Occipital lobe (tissue), 2 donors: ENCODE results near the gene SAPCD2. TPM values are rescaled to one million over a fixed set of nuclear protein-coding genes. Genes with fewer than 3 reads are reported as not detected.
A peak's percentile ranks its signal among the peaks of the same experiment; 100 is the strongest.
"Not testable (repeated sequence)": the region's sequence is repeated elsewhere in the genome, so short reads cannot be mapped to it uniquely, and the experiment has no call there.

Experiments
- DNase-seq: peaks from one replicate; lab custom pipeline; 2025; lab: John Stamatoyannopoulos, UW
- total RNA-seq: library from RNA; depleted of rRNA; stranded (reverse); fragments of >200 nt; gene quantifications from one replicate; pipeline ENCODE4 v1.2.3, GENCODE V29; 2014

SAPCD2 gene, protein sequence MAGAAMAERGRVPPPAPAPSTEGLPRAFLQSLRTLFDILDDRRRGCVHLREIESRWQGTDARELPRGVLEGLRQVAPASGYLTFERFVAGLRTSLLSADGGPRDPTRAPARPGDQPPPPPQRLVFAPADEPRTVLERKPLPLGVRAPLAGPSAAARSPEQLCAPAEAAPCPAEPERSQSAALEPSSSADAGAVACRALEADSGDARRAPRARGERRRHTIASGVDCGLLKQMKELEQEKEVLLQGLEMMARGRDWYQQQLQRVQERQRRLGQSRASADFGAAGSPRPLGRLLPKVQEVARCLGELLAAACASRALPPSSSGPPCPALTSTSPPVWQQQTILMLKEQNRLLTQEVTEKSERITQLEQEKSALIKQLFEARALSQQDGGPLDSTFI
- total RNA-seq, result 1.6 TPM

DNA sequence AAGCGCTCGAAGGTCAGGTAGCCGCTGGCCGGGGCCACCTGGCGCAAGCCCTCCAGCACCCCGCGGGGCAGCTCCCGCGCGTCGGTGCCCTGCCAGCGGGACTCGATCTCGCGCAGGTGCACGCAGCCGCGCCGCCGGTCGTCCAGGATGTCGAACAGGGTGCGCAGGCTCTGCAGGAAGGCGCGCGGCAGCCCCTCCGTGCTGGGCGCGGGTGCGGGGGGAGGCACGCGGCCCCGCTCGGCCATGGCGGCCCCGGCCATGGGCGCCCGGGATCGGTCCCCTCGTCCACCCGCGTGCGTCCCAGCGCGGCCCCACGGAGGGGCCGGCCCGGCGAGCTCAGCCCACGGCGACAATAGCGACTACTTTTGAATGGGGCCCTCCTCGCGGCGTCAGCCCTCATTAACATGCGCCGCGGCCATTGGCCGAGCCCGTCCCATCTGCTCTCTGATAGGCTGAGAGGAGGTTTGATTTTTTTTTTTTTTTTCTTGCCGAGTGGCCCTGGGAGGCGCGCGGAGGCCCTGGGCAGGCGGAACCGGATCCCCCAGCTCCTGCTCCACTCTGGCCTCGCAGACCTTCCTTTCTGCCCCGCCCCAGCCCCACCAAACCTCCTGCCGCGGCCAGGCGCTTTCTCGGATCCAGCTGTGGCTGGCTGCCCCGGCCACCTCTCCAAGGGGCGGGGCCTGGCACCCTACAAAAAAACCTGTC, at the start of gene SAPCD2:
Gene SAPCD2, minus strand, starts transcription at position 357 of the 705 bp plus-strand sequence. Its CDS starts 97 bp downstream, at position 260.
- peak; percentile 68 for DNase-seq

DNA sequence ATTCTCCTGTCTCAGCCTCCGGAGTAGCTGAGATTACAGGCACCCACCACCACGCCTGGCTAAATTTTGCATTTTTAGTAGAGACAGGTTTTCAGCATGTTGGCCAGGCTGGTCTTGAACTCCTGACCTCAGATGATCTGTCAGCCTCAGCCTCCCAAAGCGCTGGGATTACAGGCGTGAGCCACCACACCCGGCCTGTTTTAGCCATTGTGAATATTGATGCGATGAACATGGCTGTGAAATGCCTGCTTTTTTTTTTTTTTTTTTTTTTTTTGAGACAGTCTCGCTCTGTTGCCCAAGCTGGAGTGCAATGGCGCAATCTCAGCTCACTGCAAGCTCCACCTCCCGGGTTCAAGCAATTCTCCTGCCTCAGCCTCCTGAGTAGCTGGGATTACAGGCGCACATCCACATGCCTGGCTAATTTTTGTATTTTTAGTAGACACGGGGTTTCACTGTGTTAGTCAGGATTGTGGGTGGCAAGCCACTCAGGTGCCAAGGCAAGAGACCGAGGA, 47.8 kb upstream of the SAPCD2 start:
- DNase-seq, result not testable (repeated sequence)

DNA sequence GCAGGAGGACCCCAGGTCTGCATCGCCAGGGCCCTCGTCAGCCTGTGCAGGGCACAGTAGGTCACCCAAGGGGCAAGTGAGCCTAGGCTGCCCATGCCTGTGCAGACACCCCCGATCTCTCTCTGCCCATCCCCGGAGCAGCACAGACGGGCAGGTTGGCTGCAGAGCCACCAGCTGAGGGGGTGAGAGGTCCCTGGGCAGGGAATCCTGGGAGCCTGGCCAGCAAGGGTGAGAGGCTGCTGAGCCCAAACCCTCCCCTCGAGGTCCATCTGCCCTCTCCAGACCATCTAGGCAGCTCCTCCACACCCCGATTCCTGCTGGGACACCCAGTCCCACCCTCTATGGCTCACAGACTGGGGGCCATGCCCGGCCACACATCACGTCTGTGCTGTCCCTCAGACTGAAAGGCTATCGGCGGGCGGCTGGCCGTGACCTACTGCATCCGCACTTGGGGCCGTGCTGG, 46.9 kb upstream of the SAPCD2 start:
- no peak for DNase-seq

DNA sequence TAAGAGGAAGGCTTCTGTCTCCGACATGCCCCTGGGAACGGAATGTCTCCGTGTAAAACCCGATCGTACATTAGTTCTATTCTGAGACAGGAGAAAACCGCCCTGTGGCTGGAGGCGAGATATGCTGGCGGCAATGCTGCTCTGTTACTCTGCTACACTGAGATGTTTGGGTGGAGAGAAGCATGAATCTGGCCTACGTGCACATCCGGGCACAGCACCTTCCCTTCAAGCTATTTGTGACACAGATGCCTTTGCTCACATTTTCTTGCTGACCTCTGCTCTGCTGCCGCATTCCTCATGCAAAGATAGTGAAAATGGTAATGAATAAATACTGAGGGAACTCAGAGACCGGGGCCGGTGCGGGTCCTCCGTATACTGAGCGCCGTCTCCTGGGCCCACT, 46.4 kb upstream of the SAPCD2 start:
- peak; percentile 38 for DNase-seq

DNA sequence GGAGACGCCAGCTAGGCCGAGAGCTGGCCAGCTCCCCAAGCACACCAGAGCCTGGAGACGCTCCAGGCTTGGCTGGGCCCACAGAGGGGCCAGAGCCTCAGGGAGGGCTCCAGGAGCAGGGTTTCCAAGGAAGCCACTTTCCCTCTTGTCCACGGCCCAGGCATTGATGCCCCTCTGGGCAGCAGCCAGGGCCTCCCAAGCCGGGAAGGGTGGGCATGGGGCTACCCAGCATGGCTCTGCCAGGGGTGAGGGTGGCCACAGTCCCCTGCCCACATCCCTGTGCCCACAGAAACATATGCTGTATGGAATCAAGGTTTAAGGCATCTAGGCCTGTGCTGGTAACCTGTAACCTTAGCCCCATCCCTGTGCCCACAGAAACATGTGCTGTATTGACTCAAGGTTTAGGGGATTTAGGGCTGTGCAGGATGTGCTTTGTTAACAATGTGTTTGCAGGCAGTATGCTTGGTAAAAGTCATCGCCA, 45.7 kb upstream of the SAPCD2 start:
- DNase-seq, result no peak

DNA sequence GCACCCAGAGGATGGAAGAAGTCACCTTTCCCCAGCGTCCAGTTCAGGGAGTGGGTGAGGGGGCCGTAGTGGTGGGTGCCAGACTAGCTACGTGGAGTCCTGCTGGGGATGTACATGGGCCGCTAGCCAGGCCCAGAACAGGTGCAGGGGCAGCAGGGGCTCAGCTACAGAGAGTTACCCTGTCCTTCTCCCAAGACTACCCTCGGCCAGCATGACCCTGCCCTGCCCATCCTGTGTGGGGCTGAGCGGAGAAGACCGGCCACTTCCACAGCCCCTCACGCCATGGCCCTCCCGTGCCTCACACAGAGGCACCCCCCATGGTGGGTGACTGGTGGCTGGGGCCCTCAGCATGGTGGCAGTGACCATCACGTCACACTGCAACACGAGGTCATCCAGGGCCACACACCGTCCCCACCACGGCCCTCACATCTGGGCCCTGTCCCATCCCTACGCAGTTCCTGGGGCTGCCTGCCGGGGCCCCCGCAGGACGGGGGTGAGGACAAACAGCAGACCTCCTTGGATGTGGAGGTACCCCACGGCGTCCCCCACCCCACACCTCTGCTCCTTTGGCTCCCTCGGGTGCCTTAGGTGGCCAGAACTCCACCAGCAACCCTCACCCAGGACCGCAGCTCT, 45.2 kb upstream of the SAPCD2 start:
- no peak for DNase-seq

DNA sequence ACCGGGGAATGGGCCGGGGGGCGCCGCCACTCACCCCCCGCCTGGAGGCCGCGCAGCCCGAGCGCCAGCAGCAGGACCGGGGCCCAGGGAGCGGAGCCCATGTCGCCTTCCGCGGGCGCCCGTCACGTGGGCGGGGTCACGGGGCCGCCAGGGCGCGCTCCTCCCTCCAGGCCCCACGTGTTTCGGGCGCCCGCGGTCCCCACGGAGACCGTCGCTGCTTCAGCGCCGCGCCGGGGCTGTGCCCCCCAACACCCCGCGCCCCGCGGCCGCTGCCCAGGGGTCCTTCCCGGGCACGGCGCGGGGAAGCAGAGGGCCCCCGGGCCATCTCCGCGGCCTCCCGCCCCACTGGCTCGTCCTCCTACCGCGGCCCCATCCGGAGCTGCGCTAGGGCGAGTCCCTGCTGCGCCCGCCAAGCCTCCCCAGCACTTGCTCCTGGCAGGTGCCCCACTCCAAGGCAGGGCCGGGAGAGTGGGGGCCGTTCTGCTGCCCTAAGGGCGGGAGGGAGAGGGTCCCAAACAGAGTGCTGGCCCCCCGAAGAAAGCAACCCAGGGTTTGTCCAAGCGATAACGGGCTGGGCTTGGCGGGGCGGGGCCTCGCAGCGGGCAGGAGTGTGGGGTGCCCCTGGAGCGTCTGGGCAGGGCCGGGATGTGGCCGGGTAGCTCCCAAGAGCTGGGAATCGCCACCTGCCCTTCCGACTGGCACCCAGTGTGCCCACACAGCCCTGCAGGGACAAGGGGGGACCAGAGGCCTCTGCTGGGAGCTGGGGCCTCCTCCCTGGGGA, 44.4 kb upstream of the SAPCD2 start, which contains the start of gene DPP7:
Gene DPP7, minus strand, starts transcription at position 121 of the 781 bp plus-strand sequence. Its CDS starts 20 bp downstream, at position 101.
- peak; percentile 61 for DNase-seq

DNA sequence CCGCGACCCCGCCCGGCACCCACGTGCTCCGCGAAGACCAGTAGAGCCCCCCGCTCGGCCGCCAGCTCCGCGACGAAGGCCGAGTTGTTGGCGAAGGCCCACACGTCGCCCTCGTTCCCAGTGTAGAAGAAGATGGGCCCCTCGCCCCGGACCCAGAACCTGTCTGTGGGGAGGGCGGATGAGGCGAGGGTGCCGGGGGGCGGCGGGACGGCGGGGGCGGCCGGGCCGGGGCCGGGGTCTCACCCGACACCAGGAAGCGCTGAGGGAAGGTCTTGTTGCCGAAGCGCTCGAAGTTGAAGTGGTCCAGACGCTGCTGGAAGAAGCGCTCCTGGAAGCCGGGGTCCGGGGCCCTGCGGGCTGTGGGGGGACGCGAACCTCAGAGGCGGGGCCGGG, 43.9 kb upstream of the SAPCD2 start:
- no peak for DNase-seq

DNA sequence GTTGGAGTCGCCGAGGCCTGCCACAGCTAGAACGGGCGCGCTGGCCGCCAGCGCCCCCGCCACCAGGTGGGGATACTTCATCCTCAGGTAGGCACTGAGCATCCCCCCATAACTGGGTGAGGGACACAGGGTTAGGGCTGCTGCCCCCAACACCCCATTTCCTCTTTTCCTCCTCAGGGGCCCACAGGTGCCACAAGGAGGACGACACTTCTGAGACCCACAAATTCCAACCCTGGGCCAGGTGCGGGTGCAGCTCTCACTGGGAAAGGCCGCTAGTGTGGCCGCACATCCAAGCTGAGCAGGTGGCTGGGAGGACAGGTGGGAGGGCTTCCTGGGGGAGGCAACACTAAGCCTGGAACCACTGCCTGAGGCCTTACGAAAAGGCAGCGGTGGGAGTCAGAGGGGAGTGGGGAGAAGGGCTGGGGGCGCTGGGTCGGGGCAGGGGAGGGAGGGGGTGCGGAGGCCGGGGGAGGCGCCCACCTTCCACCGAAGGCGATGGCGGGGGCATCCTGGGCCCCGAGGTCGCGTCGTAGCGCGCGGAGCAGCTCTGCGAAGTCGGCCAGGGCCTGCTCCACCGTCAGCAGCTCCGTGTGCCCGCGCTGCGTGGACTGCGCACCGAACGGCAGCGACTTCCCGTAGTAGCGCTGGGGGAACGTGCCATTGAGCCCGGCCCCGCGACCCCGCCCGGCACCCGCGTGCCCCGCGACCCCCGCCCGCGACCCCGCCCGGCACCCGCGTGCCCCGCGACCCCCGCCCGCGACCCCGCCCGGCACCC, 43.2 kb upstream of the SAPCD2 start:
- DNase-seq, result no peak

DNA sequence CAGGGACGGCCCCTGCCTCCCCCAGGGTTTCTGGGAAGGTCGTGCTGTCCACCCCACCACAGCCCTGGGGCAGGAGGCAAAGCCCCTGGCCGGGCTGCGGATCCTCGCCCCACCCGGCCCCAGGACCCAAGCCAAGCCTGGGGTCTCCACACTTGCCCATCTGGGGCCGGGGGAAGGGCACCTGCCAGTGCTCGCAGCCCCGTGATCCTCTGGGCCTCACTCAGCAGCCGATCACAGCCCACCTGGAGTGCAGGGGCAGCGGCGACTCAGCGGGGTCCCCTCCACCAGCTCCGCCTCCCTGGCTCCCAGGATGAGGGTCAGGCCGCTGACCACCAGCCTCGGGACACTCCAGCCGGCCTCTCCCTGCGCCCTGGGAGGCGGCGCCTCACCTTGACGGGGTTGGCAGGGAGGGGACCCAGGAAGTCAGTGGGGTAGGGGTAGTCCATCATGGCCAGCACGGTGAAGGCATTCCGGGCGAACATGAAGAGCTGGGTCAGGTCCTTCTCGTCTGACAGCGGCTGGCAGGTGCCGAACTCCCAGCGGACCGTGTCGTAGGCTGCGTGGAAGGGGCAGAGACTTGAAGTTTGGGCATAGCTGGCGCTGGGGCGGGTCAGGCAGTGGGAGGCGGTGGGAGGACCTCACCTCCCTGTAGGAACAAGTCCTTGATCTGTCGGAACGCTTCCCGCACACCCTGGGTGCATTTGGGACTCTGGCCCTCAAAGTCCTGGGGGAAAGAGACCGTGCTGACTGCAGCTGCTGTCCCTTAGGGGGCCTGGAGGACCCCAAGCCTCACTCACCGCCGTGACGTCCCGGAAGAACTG, 42.4 kb upstream of the SAPCD2 start:
- DNase-seq, result no peak

DNA sequence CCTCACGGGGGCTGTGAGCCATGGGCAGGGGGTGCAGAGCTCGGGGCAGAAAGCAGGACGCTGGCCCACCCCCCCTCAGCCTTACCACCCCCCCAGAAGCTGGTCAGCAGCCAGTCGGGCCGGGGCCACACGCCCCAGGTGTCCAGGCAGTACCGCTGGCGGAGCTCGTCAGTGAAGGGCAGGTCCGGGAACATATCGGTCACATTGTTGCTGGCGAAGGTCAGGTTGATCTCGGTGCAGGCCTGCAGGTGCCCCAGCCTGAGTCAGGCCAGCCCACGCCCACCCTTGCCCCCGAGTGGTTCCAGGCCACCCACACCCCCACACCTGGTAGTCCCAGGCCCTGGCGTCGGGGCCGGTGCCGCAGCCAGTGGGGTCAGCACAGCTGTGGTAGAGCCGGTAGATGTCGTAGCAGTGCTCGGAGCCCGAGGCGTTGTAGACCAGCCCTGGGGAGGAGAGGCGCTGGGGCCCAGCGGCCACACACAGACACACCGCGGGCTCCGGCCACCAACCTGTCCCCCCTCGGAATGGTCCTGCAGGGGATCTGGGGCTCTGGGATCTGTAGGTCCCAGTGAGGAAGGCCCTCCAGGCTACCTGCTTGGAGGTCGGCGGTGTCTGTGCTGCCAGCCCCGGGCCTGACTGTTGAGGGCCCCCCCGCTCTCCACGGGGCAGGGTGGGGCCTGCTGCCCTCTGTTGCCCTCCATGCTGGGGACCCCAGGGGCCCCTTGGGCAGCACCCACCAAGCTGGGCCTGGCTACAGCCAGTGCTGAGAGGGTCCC, 41.6 kb upstream of the SAPCD2 start:
- DNase-seq, result no peak

DNA sequence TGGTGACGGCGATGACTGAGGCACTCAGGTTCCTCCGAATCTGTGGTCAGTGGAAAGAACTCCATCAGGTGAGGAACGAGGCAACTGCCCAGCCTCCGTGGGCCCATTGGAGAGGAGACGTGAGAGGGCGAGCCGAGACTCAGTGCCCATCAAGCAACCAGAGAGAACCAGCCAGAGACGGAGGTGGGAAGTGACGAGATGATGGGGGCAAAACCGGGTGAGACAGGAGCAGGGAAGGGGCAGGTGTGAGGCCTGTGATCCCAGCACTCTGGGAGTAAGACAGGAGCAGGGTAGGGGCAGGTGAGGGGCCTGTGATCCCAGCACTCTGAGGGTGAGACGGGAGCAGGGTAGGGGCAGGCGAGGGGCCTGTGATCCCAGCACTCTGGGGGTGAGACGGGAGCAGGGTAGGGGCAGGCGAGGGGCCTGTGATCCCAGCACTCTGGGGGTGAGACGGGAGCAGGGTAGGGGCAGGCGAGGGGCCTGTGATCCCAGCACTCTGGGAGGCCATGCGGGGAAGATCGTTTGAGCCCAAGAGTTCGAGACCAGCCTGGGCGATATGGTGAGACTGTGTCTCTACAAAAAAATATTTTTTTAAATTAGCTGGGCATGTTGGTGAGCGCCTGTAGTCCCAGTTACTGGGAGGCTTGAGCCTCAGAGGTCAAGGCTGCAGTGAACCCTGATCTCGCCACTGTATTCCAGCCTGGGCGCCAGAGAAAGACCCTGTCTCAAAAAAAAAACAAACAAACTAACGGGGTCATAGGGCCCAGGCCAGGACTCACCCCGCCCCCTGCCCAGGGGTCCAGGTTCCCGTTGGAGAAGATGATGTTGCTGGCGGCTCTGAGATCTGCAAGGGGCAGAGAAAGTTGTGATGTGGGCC, 40.8 kb upstream of the SAPCD2 start:
- DNase-seq, result no peak

DNA sequence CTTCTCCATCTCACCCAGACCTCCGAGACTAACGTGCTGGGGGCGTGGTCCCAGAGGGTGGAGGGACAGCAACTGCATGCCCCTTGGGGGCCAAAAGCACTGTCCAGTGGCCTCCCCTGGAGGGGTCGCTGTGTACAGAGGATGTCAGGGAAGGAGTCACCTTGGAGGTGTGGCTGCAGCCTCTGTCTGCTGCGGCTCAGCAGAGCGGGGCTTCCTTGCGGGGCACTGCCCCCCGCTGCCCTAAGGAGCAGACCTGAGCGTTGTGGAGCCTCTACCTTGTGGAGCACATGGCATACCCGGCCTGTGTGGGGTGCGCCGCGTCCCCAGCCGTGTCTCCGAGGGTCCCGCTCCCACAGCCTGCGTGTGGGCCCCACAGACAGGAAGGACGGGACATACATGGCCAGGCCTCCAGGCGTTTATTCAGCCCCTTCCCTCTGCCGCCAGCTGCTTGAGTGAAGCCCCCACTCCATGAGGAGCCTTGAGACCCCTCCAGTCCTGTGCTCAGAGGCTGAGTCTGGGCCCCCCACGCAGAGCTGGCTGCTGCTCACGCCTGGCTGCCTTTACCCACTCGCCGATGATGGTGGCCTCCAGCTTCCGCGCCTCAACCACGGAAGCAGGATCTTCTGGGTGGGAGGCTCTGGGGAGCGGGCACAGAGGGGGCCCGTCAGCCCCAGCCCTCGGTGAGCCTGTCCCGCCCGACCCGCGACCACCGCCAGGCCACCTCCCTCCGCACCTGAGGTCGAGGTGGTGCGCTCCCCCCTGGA, 40.0 kb upstream of the SAPCD2 start:
- no peak for DNase-seq

DNA sequence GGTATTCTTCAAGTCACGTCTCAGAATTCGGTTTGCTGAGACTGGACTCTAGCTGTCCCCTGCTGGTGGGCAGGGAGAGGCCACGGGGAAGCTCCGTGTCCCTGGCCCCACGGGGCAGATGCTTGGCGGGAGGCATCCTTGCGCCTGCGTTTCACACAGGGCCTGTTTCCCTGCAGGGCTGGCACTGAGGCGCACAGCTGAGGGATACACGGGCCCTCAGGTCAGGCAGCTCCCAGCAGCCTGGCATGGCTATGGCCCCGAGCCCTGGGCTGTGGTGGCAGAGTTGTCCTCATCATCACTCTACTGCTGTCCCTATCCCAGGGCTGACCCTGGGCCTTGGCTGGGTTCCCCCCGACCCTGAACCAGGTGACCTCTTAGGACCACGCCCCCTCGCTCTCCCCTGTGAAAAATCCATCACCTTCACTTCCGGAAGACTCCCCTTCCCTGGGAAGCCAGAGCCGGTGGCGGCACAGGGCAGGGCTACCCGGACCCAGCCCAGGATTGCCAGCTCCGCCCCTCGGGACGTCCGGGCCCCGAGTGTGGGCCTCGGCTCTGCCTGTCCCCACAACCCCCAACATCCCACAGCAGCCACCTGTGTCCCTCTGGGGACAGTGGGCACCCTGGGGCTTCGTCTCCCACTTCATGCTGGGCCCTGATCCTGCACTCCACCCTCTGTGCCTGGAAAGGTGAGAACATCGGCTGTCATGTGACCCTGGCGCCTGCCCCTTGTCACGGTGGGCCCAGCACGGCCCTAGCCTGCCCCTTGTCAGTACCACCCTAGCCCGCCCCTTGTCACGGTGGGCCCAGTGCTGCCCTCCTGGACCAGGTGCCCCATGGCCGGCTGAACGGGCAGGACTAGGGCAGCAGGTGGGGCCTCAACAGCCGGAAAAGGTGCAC, 39.1 kb upstream of the SAPCD2 start:
- no peak for DNase-seq

DNA sequence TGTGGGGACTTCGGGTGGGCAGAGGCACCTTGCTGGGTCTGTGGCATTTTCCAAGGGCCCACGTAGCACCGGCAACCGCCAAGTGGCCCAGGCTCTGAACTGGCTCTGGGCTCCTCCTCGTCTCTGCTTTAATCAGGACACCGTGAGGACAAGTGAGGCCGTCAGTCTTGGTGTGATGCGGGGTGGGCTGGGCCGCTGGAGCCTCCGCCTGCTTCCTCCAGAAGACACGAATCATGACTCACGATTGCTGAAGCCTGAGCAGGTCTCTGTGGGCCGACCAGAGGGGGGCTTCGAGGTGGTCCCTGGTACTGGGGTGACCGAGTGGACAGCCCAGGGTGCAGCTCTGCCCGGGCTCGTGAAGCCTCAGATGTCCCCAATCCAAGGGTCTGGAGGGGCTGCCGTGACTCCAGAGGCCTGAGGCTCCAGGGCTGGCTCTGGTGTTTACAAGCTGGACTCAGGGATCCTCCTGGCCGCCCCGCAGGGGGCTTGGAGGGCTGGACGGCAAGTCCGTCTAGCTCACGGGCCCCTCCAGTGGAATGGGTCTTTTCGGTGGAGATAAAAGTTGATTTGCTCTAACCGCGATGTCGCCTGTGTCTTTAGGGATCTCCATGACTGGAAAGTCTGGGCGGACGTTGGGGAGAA, 38.4 kb upstream of the SAPCD2 start:
- peak; percentile 27 for DNase-seq
